ENCODE results near the gene AGRN. TPM values are rescaled to one million over a fixed set of nuclear protein-coding genes. Genes with fewer than 3 reads are reported as not detected.

The AGRN gene
- total RNA-seq, 1 donor from 2014 or later, result 13.0 TPM

DNA sequence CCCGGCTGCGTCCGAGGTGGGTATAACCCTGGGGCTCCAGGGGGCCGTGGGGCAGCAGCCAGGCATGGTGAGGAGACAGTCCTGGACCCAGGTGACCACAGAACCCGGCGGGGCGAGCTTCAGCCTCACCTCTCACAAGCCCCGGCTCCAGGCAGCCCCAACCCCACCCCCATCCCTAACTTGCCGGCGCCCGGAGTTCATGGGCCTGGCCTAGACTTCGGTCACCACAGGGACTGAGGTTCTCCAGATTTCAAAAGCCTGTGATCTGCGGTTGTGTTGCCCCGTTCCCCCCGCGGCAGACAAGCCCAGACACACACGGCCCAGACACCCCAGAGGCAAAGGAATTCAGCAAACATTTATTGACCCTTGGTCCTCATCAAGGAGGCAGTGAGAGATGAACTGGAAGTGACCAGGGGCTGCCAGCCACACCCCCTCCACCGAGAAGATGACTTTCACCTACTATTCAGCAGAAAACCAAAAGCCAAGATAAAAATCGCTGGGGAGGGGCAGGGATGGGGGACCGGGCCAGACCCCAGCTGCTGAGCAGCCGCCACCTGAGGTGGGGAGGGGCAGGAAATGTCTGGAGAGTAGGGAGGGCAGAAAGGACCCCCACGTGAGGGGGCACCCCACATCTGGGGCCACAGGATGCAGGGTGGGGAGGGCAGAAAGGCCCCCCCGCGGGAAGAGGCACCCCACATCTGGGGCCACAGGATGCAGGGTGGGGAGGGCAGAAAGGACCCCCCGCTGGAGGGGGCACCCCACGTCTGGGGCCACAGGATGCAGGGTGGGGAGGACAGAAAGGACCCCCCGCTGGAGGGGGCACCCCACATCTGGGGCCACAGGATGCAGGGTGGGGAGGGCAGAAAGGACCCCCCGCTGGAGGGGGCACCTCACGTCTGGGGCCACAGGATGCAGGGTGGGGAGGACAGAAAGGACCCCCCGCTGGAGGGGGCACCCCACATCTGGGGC is 24.0 kb upstream of the AGRN start:
- Histone ChIP-seq H3K9me3 (replicated peaks) (peaks cover 10% of the 10 kb centered on the region), H3K27ac (replicated peaks) (no peak overlapping the region), H3K4me1 (peaks cover 32% of the 10 kb centered on the region), H3K36me3 (no peaks in the 10 kb centered on the region), H3K27me3 (ENCODE audit: low read depth) (no peaks in the 10 kb centered on the region), H3K4me3 (no peak overlapping the region)
- DNase-seq, result no peak
- intact Hi-C loops (cut with micrococcal nuclease), result no loop called here
- TF ChIP-seq, protein P1, sequence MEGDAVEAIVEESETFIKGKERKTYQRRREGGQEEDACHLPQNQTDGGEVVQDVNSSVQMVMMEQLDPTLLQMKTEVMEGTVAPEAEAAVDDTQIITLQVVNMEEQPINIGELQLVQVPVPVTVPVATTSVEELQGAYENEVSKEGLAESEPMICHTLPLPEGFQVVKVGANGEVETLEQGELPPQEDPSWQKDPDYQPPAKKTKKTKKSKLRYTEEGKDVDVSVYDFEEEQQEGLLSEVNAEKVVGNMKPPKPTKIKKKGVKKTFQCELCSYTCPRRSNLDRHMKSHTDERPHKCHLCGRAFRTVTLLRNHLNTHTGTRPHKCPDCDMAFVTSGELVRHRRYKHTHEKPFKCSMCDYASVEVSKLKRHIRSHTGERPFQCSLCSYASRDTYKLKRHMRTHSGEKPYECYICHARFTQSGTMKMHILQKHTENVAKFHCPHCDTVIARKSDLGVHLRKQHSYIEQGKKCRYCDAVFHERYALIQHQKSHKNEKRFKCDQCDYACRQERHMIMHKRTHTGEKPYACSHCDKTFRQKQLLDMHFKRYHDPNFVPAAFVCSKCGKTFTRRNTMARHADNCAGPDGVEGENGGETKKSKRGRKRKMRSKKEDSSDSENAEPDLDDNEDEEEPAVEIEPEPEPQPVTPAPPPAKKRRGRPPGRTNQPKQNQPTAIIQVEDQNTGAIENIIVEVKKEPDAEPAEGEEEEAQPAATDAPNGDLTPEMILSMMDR (IDR thresholded peaks at IDR 0.05; ENCODE audit: borderline replicate concordance), result no peak

DNA sequence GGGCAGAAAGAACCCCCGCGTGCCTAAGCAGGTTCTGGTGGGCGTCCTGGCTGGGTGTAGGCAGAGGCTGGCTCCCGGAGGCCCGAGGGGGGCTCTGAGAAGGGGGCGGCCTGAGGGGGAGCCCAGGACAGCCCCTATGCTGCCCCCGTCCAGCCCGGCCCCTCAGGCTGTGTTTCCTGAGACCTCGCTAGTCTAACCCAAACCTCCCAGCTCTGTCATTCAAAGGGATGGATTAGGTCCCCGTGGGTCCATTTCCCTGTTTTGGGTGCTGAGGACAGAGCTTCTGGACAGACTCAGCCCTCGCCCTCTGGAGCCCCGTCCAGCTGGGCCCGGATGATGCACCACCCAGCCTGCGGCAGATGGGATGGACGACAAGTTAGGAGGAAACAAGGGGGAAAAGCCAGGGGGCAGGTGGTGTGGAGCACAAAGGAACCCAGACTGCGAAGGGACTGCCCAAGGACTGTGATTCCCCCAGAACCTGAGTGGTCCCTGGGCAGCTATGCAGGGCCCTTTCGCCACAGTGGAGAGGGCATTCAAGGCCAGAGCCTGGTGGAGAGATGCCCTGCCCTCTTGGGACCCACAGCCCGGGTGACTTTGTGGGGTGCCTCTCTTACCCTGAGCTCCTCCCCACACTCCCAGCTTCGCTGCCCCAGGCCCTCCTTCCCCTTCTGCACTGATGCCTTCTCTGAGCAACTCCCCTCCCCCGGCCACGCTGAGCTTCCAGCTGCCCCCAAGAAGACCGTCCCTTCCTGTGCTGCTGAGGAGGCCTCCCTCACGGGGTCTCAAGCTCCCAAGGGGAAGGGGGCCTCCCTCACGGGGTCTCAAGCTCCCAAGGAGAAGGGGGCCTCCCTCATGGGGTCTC is 22.8 kb upstream of the AGRN start:
- no peak for DNase-seq
- no peak overlapping the region for H3K27ac ChIP-seq (replicated peaks)
- H3K27me3 ChIP-seq (ENCODE audit: low read depth), result no peaks in the 10 kb centered on the region
- H3K36me3 ChIP-seq, result no peaks in the 10 kb centered on the region
- peaks cover 44% of the 10 kb centered on the region for H3K4me1 ChIP-seq
- intact Hi-C loops (cut with micrococcal nuclease), result no loop called here
- peak overlapping the region; percentile 77 for H3K4me3 ChIP-seq
- TF ChIP-seq, protein P1 (IDR thresholded peaks at IDR 0.05; ENCODE audit: borderline replicate concordance), result no peak
- H3K9me3 ChIP-seq (replicated peaks), result peaks cover 5% of the 10 kb centered on the region

DNA sequence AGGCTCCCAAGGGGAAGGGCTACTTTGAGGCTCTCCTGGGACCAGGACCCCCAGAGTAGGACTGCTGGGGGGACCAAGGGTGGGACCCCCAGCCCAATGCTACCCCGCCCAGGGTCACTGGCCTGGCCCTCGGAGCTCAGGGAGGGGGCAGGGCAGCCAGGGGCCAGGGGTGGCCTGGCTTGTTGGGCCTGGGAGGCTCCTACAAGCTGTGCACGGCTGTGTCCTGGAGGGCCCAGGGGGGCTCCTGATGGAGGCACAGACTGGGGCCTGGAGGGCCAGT is 22.3 kb upstream of the AGRN start:
- H3K27me3 ChIP-seq (ENCODE audit: low read depth), result no peaks in the 10 kb centered on the region
- no peaks in the 10 kb centered on the region for H3K36me3 ChIP-seq
- no peak for DNase-seq
- H3K27ac ChIP-seq (replicated peaks), result no peak overlapping the region
- H3K4me3 ChIP-seq, result peak overlapping the region; percentile 77
- intact Hi-C loops (cut with micrococcal nuclease), result no loop called here
- TF ChIP-seq, protein P1 (IDR thresholded peaks at IDR 0.05; ENCODE audit: borderline replicate concordance), result no peak
- H3K4me1 ChIP-seq, result peaks cover 45% of the 10 kb centered on the region
- H3K9me3 ChIP-seq (replicated peaks), result no peaks in the 10 kb centered on the region

DNA sequence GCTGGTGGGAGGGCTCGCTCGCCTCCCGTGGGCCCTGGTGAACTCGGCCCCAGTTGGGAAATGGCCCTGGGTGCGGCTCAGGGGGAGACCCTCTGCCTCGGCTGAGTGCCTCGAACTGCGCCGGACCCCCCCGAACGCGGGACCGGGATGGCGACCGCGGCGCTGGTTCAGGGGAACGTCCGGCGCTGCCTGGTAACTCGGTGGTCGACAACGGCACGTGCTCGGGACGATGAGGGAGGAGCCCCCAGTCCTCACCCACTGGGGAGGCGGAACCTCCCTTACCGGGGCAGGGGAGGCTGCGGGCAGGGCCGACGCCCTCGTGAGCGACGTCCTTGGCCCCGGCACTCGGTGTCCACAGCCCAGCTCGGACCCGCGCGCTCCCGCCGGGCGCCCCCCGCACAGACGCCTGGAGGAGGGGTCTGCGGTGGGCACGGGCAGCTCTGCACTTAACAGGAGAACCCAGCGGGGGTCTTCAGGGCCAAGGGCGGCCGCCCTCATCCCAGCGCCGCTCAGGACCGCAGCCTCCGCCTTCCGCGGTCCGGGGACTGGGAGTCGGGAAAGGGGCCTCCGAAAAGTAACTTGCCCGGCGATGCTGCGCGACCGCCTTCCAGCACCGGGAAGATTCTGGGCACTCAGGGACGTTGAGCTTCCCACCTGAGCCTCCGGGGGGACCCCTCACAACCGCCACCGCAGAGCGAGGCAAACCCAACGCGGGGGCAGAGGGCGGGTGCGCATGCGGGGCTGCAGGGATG is 21.8 kb upstream of the AGRN start:
- intact Hi-C loops (cut with micrococcal nuclease), result no loop called here
- H3K36me3 ChIP-seq, result no peaks in the 10 kb centered on the region
- peak overlapping the region; percentile 77 for H3K4me3 ChIP-seq
- DNase-seq, result no peak
- H3K9me3 ChIP-seq (replicated peaks), result no peaks in the 10 kb centered on the region
- peaks cover 45% of the 10 kb centered on the region for H3K4me1 ChIP-seq
- H3K27me3 ChIP-seq (ENCODE audit: low read depth), result no peaks in the 10 kb centered on the region
- peak overlapping the region; percentile 99 for H3K27ac ChIP-seq (replicated peaks)
- TF ChIP-seq, protein P1 (IDR thresholded peaks at IDR 0.05; ENCODE audit: borderline replicate concordance), result peak; percentile 2

DNA sequence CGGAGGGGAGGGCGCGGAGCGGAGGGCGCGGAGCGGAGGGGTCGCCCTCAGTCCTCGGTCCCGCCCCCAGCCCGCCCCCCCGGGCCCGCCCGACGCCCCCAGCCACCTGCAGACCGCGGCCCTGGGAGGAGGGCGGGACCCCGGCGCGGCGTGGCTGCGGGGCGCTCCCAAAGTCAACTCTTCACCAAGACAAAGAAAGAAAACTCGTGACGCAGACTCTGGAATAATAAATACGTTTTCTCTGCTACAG is 21.2 kb upstream of the AGRN start:
- H3K27me3 ChIP-seq (ENCODE audit: low read depth), result no peaks in the 10 kb centered on the region
- intact Hi-C loops (cut with micrococcal nuclease), result no loop called here
- H3K9me3 ChIP-seq (replicated peaks), result no peaks in the 10 kb centered on the region
- TF ChIP-seq, protein P1 (IDR thresholded peaks at IDR 0.05; ENCODE audit: borderline replicate concordance), result no peak
- H3K36me3 ChIP-seq, result no peaks in the 10 kb centered on the region
- peak overlapping the region; percentile 99 for H3K27ac ChIP-seq (replicated peaks)
- peak overlapping the region; percentile 77 for H3K4me3 ChIP-seq
- H3K4me1 ChIP-seq, result peaks cover 45% of the 10 kb centered on the region
- DNase-seq, result no peak
